Transverse colon (tissue), 3 donors: Measurements from ENCODE around the gene MRPS6.

Experiments used
- EP300 ChIP-seq: sonication (generic); formaldehyde crosslinking; IDR thresholded peaks from one replicate; pipeline ENCODE4 v1.6.1; 2017; ENCODE audit warnings: antibody characterized with exemption, low read depth
- POLR2A ChIP-seq: fragments of 450-650 bp; IDR thresholded peaks from one replicate; pipeline ENCODE4 v1.6.1; 2016; ENCODE audit warnings: antibody characterized with exemption, mild to moderate bottlenecking, moderate library complexity
- TF ChIP-seq, protein P1 (sequence below), 5 experiments: fragments of 200-600 bp in 3 of 5; fragments of 450-650 bp in 2 of 5; sonication (generic) in 3 of 5; IDR thresholded peaks; 1 replicate in 2 of 5; 2 replicates in 3 of 5; pipeline ENCODE4 v1.5.1; 2016 to 2017; ENCODE audit warnings: antibody characterized with exemption in 5 of 5, inconsistent platforms in 3 of 5, mild to moderate bottlenecking in 2 of 5, moderate library complexity in 1 of 5

DNA sequence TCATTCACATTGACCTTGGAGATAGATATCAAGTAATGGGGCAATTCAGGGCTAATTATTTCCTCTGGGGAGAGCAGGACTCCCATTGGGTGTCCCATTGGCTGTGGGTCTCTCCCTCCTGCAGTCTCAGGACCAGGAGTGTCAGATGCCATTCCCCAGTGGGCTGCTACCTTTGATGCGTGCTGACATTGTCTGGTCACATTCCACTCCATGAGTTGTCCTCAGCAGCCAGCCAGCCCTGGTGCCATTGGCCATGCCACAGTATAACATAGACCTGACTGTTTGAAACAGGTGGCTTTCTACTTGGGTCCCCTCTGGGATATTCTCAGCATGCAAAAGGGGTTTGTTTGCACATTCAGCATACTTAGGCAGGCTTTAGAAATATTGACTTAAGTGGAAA, 118.5 kb downstream of the MRPS6 start:
- no peak for TF ChIP-seq POLR2A
- TF ChIP-seq EP300, result no peak
- TF ChIP-seq, protein P1, sequence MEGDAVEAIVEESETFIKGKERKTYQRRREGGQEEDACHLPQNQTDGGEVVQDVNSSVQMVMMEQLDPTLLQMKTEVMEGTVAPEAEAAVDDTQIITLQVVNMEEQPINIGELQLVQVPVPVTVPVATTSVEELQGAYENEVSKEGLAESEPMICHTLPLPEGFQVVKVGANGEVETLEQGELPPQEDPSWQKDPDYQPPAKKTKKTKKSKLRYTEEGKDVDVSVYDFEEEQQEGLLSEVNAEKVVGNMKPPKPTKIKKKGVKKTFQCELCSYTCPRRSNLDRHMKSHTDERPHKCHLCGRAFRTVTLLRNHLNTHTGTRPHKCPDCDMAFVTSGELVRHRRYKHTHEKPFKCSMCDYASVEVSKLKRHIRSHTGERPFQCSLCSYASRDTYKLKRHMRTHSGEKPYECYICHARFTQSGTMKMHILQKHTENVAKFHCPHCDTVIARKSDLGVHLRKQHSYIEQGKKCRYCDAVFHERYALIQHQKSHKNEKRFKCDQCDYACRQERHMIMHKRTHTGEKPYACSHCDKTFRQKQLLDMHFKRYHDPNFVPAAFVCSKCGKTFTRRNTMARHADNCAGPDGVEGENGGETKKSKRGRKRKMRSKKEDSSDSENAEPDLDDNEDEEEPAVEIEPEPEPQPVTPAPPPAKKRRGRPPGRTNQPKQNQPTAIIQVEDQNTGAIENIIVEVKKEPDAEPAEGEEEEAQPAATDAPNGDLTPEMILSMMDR (IDR thresholded peaks at IDR 0.05), result no peak
